MM.1S (cell line): ENCODE measurements around the gene PTH1R.

Source experiments
- CTCF ChIP-seq: fragments of 300-600 bp; sonication (generic); IDR thresholded peaks from 2 replicates; pipeline ENCODE4 v1.5.1; 2016; ENCODE audit warnings: antibody characterized with exemption, low read length, mixed read lengths
- EZH2 ChIP-seq: fragments of 300-600 bp; sonication (generic); optimal IDR thresholded peaks from 2 replicates; pipeline ENCODE3; 2017; ENCODE audit warnings: low read depth, mild to moderate bottlenecking, antibody characterized with exemption, low read length, mixed read lengths
- EZH2phosphoT487 ChIP-seq: fragments of 300-600 bp; sonication (generic); IDR thresholded peaks from 2 replicates; pipeline ENCODE4 v1.6.1; 2018; ENCODE audit warnings: antibody characterized with exemption, low read length

GRCh38 chr3:46943237-46944187 is 66.0 kb downstream of the PTH1R start:
- TF ChIP-seq CTCF (no peak), EZH2 (no peak), EZH2phosphoT487 (no peak)
